Cardiac muscle cell (in vitro differentiated cells and primary cell): ENCODE data around the gene INPP5A. TPM values are rescaled to one million over a fixed set of nuclear protein-coding genes. Genes with fewer than 3 reads are reported as not detected.

Experiments
- DNase-seq, 2 donors: peaks; one replicate each; pipeline versions ENCODE4 v3.0.0 to v3.0.0-alpha.2; 2010 to 2017; ENCODE audit warnings: low read depth in 1 of 2, low spot score in 1 of 2
- H3K27ac ChIP-seq: fragments of 200-600 bp; sonication (generic); 2 replicates; pipeline ENCODE4 v1.5.1; 2016
- H3K27me3 ChIP-seq: fragments of 200-600 bp; sonication (generic); 2 replicates; pipeline ENCODE4 v1.6.0; 2016; ENCODE audit warnings: control low read depth
- H3K36me3 ChIP-seq: fragments of 200-600 bp; sonication (generic); 2 replicates; pipeline ENCODE4 v1.5.1; 2016; ENCODE audit warnings: control low read depth
- H3K4me1 ChIP-seq: fragments of 200-600 bp; sonication (generic); 2 replicates; pipeline ENCODE4 v1.8.1; 2017; ENCODE audit warnings: low read depth, mild to moderate bottlenecking, mixed run types
- H3K4me3 ChIP-seq: fragments of 200-600 bp; sonication (generic); 2 replicates; pipeline ENCODE4 v1.5.1; 2016; ENCODE audit warnings: mild to moderate bottlenecking
- H3K9me3 ChIP-seq: fragments of 200-600 bp; sonication (generic); 2 replicates; pipeline ENCODE4 v1.5.1; 2017; ENCODE audit warnings: low read depth, mild to moderate bottlenecking, control low read depth
- polyA plus RNA-seq: library from polyadenylated mRNA; unstranded; fragments of >200 nt; fragmentation: Nextera tagmentation; extraction: Ambion mirVana; gene quantifications from 2 replicates; pipeline ENCODE4 v1.2.1, GENCODE V29; 2016
- total RNA-seq: library from RNA; depleted of rRNA; stranded (reverse); fragments of >200 nt; gene quantifications from 2 replicates; pipeline ENCODE4 v1.2.3, GENCODE V29; 2016
- TF ChIP-seq, protein P1 (sequence below): IDR thresholded peaks from 2 replicates; pipeline ENCODE4 v1.5.1; 2012; ENCODE audit warnings: low read depth, mild to moderate bottlenecking, low read length

Gene INPP5A
- total and polyA plus RNA-seq, 2 experiments from 2014 or later = 87.0 to 90.4 TPM

DNA sequence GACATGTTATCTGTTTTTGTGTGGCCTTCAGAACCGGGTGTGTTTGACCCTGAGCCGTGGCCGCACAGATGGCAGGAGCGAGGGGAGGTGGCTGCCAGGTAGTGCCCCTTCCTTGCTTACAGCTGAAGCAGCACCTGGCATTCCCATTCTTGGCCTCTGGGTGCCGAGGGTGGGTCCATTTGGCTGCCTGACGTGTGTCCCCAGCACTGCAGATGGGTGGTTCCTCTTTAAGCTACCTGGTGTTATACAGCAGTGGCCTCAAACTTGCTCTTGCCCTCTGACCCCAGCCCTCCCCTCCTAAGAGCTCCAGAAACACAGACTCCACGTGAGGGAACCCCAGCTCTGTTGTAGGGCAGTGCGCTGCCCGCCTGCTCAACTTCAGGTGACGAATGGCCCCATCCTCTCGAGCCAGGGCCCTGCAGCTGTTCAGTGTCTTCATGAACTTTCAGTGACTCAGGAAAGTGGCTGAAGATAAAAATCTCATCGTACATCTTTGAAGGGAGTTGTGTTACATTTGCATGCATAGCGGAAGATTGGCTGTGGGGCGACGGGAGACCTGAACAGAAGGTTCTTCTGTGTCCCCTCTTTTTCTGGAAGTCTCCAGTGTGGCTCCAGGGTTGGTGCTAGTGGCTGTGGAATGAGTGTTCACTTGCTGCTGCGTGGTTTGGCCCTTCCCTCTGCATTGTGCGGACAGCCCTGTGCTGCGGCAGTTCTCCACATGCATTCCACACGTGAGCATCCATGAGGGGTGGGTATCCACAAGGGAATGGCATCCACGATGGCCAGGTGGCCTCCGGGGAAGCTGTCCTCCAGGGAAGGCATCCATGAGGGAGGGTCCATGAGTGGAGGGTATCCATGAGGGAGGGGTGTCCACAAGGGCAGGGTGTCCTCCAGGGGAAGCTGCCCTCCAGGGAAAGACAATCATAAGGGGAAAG, 91.6 kb downstream of the INPP5A start:
- Histone ChIP-seq H3K27me3 (no peaks in the 10 kb centered on the region), H3K36me3 (peaks cover 3% of the 10 kb centered on the region), H3K4me3 (no peak overlapping the region), H3K27ac (peak overlapping the region; percentile 100), H3K9me3 (no peaks in the 10 kb centered on the region), H3K4me1 (peaks cover 75% of the 10 kb centered on the region)
- no peak for DNase-seq
- TF ChIP-seq, protein P1, sequence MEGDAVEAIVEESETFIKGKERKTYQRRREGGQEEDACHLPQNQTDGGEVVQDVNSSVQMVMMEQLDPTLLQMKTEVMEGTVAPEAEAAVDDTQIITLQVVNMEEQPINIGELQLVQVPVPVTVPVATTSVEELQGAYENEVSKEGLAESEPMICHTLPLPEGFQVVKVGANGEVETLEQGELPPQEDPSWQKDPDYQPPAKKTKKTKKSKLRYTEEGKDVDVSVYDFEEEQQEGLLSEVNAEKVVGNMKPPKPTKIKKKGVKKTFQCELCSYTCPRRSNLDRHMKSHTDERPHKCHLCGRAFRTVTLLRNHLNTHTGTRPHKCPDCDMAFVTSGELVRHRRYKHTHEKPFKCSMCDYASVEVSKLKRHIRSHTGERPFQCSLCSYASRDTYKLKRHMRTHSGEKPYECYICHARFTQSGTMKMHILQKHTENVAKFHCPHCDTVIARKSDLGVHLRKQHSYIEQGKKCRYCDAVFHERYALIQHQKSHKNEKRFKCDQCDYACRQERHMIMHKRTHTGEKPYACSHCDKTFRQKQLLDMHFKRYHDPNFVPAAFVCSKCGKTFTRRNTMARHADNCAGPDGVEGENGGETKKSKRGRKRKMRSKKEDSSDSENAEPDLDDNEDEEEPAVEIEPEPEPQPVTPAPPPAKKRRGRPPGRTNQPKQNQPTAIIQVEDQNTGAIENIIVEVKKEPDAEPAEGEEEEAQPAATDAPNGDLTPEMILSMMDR = no peak

DNA sequence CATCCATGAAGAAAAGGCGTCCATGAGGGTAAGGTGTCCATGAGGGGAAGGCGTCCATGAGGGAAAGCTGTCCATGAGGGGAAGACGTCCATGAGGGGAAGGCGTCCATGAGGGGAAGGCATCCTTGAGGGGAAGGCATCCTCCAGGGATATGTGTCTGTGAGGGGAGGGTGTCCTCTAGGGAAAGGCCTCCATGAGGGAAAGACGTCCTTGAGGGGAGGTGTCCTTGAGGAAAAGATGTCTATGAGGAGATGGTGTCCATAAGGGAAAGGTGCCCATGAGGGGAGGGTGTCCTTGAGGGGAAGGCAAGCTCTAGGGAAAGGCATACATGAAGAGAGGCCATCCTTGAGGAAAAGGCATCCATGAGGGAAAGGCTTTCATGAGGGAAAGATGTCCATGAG, 92.6 kb downstream of the INPP5A start:
- H3K9me3 ChIP-seq = no peaks in the 10 kb centered on the region
- DNase-seq = no peak
- H3K4me3 ChIP-seq = no peak overlapping the region
- H3K27ac ChIP-seq = peak overlapping the region; percentile 100
- TF ChIP-seq, protein P1 = no peak
- H3K4me1 ChIP-seq = peaks cover 75% of the 10 kb centered on the region
- peaks cover 3% of the 10 kb centered on the region for H3K36me3 ChIP-seq
- no peaks in the 10 kb centered on the region for H3K27me3 ChIP-seq

DNA sequence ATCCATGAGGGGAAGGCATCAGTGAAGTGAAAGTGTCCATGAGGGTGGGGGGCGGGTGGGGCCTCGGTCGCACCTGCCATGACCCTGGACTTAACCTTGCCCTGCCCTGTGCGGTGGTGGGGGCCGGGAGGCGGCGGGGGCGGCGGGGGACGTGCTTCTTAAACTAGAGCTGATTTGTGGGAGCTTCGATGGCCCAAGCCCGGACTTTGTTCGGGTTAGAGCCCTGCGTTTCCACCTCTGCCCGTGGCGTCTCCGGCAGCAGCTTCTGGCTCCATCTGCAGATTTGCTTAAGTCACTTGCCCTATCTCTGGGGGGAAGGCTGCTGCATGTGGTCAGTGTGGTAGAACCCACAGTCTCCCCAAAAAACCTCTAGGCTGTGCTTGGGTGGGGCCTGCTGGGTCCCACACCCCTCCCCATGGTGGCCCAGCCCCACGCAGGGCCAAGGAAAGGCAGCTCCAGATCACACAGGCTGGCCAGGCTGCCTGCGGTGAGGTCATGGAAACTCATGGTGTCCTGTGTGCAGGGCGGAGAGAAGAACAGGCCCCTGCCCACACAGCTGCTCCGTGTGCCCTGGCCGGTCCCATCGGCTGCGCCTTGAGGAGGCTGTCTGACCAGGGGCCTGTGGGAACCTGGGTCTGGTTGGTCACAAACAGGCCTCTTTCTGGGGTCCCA, 93.2 kb downstream of the INPP5A start:
- Histone ChIP-seq H3K36me3 (peaks cover 3% of the 10 kb centered on the region), H3K4me3 (no peak overlapping the region), H3K27ac (peak overlapping the region; percentile 100), H3K9me3 (no peaks in the 10 kb centered on the region), H3K4me1 (peaks cover 70% of the 10 kb centered on the region), H3K27me3 (no peaks in the 10 kb centered on the region)
- peak; percentile 57 to 62 for DNase-seq
- TF ChIP-seq, protein P1 = no peak

DNA sequence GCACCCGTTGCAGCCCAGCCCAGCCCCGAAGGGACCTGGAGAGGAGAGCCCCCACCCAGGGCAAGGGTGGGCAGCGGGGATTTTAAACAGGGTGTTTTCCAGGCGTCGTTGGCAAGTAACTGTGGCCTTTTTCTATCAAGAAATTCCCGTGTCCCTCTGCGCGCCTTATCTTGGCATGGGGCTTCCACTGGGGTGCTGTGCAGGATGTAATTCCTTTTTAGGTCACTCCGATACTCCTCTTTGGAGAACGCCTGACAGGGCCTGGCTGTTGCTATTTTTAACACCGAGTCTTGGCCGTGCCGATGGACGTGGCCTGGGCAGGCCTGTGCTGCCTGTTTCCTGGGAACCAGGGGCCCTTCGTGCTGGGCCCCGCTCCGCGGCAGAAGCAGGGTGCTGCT, 93.8 kb downstream of the INPP5A start:
- H3K27ac ChIP-seq = peak overlapping the region; percentile 100
- H3K36me3 ChIP-seq = peaks cover 3% of the 10 kb centered on the region
- no peaks in the 10 kb centered on the region for H3K9me3 ChIP-seq
- H3K4me1 ChIP-seq = peaks cover 65% of the 10 kb centered on the region
- H3K4me3 ChIP-seq = no peak overlapping the region
- TF ChIP-seq, protein P1 = no peak
- DNase-seq = peak; percentile 81 to 95
- H3K27me3 ChIP-seq = no peaks in the 10 kb centered on the region

DNA sequence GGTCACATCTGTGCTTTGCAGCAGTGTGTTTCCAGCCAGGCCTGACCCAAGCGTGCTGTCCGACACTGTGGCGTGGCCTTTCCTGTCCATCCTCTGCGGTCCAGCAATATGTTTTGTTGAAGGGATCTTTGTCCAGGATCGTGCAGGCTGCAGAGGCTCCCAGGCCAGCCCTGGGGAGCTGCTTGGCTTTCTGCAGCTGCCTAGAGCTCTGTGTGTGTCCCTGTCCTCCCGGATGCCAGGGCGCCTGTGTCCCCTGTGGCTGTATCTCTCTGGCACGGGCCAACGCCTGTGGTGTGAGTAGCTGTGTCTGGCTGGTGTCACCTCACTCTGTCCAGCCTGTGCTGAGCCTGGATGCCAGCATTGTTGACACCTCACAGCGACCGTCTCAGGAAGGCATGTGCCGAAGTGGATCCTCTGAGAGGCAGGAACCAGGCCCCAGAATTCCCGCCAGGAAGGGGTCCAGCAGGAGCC, 94.5 kb downstream of the INPP5A start:
- peaks cover 57% of the 10 kb centered on the region for H3K4me1 ChIP-seq
- no peaks in the 10 kb centered on the region for H3K27me3 ChIP-seq

More for the DNA sequence above, 94.5 kb downstream of the INPP5A start:
- H3K4me3 ChIP-seq = no peak overlapping the region
- H3K9me3 ChIP-seq = no peaks in the 10 kb centered on the region
- DNase-seq = peak in 1 of 2 donors; percentile 41
- H3K27ac ChIP-seq = peak overlapping the region; percentile 100
- peaks cover 3% of the 10 kb centered on the region for H3K36me3 ChIP-seq
- TF ChIP-seq, protein P1 = no peak
